SK-N-DZ (cell line): ENCODE measurements around the gene SLC24A4.

Source experiments
- DNase-seq: peaks from one replicate; pipeline ENCODE4 v3.0.0-alpha.2; 2015; ENCODE audit warnings: low spot score

The SLC24A4 gene

DNA sequence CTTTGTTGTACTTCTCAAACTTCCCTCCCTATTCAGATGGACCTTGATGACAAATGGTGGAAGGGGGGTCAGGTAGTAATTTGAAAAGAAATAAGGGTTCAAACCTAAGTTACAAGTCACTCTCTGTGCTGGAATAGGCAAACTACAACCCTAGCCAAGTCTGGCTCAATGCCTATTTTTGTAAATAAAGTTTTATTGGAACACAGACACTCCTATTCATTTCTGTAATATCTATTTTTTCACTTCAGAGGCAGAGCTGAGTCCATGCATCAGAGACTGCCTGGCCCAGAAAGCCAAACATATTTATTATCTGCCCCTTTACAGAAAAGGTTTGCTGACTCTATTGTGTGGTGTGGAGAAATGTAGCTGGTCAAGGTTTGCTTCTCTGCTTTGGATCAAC lies 112.2 kb downstream of the SLC24A4 start:
- DNase-seq: no peak

DNA sequence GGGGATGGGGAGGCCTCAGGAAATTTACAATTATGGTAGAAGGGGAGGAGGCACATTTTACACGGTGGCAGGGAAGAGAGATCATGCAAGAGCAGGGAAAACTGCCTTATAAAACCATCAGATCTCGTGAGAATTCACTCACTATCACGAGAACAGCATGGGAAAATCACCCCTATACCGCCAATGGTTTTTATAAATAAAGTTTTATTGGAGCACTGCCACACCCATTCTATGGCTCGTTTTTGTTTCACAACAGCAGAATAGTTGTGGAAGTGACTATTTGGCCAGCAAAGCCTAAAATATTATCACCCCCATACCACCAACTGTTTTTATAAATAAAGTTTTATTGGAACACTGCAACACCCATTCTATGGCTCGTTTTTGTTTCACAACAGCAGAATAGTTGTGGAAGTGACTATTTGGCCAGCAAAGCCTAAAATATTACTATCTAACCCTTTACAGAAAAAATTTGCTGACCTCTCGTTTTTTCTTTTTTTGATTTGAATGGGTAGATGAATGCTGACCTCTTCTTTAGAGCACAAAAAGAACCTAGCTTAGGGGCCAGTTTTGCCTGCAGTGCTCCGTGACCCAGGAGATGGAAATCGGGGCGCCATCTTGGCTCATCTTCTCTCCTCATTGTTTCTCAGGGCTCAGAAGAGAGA lies 113.3 kb downstream of the SLC24A4 start:
- no peak for DNase-seq

DNA sequence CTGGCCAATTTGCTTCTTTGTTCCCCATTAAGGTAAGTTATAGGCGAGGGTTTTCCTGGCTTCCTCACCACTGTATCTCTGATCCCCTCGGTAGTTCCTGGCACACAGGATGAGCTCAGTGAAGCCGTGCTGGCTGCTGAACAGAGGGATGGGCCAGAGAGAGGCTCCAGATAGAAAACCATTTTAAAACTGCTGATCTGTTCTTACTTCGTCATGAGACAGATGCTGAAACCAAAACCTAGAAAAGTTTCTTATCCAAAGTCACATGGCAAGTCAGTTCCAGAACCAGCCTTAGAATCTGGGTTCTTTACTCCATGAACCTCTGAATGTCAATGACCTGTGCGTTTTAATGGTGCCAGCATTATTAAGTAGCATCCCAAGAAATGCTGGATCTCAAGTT lies 114.3 kb downstream of the SLC24A4 start:
- no peak for DNase-seq

DNA sequence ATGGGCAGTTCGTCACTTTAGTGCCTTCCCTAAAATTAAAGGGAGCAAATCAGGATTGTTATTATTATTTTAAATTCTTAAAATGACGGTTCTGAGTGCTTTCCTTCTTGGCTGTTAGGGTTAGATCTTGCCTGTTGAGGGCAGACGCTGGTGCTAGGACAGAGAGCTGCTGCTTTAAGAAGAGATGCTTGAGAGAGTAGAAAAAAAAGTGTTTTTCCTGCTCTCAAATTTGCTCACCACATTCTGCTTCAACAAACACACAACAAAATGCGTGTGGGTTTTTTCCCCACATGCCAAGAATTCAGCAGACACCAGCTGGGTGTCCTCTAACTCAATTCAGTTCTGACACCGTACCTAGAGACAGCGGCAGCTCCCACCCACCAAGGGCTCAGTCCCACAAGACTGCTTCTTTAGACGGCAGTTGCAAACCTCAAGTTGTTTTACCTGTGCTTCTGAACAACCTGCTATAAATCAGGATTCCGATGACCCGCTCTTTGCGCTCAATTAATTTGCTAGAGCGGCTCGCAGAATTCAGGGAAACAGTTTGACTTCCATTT lies 114.8 kb downstream of the SLC24A4 start:
- no peak for DNase-seq

DNA sequence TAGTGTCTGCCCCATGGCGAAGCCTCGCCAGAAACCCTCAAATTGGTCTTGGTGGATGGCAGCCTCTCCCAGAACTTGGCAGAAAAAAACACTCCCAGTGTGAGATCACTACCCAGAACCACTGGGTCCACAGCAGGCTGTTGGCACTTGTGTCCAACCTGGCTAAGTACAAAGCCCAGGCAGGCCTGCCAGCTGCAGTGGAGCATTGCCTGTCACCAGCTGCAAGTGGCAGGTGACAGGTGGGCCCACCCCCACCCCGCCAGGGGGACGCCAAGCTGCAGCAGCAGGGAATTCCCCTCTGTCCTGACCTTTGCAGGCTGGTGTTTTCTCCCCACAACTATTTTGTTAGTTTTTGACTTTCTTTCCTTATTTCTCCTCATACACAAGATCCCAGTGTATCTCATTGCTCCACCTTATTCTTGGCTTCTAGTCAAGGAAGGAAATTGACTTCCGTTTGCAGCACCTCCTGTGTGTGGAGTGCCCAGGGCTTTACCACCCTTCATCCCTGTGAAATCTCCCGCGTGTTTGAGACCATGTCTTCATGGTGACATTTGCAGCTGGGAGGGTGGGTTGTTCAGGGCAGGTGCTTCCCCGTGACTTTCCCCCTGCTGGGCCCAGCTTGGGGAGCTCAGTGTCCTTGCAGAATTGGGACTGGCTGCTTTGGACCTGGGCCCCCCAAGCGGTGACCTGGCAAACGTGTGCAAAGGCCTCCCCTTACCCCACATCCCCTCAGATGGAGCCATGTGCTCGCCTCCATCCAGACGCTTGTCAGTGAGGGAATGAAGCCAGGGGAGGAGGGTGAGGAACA lies 116.8 kb downstream of the SLC24A4 start:
- no peak for DNase-seq

DNA sequence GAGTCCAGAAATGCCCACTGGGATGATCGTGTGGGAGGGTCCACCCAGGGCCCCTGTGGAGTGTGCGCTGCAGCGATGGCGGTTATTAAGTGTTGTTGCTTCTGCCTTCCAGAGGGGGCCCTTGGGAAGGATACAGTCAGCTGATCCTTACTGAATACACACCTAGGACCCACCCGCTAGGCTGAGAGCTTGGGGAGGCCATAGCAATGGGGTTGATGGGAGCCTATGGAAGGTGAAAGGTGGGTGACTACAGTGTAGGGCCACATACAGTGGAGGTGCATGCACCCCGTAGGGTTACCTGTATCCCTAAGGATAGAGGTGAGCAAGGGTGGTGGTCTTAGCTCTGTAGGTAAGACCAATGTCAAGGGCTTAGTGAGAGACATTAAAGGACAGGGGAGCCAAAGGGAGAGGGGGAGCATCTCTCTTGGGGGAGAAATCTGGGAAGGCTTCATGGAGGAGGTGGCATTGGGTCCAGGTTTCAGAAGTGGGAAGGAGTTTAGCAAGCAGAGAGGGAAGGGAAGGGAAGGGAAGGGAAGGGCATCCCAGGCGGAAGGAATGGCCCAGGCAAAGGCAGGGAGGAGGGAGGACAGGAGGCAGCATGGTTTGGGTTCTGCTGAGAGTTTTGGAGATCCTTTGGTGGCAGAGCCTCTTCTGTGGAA lies 117.5 kb downstream of the SLC24A4 start:
- no peak for DNase-seq

DNA sequence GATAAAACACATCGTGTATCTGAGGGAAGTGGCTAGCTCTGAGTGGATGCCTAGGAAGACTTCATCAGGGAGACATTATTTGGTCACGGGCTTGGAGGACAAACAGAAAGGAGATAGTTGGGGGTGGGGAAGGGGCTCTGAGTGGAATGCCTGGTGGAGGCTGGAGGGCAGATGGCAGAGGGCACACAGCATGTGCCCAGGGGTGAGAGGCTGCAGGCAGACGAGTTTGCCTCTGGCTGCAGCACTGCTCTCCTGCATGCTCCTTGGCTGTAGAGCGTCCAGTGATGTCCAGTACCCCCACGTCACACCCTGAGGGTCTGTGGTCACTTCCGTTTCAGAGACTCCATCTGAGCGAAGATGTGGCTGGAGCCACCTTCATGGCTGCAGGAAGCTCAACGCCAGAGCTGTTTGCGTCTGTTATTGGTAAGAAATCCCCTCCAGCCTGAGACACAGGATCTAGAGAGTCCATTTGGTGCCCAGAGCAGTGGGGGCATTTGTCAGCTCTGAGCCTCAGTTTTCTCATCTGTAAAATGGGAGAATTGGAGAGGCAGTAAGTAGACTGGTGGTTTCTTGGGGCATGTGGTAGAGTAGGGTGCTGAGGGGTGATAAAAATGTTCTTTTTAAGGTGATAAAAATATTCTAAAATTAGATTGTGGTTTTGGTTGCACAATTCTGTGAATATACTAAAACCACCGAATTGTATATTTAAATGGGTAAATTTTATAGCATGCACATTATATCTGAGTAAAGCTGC lies 119.0 kb downstream of the SLC24A4 start:
- no peak for DNase-seq

DNA sequence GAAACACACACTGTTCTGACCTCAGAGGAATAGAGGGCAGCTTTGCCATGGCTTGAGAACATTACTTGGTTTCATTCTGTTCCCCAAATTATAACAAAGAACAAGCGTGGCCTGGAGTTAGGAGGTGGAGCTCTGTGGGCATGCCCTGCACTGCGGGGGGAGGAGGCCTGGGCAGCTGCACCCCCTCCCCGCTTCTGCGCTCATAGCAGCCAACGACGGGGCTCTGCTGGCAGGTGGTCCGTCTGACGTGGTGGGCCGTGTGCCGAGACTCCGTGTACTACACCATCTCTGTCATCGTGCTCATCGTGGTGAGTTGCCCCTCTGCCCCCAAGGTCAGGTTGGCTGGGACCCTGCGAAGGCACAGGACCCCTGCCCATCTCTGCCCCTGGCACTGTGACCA lies 120.2 kb downstream of the SLC24A4 start:
- DNase-seq: no peak

DNA sequence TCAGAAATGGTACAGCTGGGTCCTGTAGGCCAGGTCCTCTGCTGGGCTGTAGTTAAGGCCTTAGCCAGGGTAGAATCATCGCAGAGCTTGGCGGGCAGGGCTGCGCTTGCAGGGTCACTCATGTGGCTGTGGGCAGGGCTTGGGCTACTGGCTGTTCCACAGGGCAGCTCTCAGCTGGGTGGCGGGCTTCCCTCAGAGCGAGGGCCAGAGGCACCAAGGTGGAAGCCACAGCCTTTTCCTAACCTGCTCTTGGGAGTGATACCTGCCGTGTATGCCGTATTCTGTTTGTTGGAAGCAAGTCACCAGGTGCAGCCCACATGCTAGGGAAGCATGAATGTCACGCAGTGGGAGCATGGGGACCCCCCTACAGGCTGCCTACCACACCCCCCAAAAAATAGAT lies 120.8 kb downstream of the SLC24A4 start:
- DNase-seq: no peak

DNA sequence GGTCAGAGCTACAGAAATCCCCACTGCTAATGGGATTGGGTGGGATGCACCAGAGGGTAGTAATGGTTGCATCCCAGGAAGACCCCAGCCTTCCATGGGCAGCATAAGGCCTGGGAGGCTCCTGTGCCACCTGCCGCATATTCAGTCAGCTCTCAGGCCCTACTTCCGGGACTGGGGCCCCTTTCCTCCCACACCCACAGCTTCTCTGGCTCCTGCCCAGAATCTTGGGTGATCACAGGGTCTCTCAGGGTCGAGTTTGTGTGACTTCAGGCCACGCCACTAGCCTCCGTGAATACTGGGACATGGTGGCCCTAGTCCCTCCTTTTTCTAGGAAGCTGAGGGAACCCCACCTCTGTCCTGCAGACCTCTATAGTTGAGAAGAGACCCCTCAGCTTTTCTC lies 123.8 kb downstream of the SLC24A4 start:
- no peak for DNase-seq

DNA sequence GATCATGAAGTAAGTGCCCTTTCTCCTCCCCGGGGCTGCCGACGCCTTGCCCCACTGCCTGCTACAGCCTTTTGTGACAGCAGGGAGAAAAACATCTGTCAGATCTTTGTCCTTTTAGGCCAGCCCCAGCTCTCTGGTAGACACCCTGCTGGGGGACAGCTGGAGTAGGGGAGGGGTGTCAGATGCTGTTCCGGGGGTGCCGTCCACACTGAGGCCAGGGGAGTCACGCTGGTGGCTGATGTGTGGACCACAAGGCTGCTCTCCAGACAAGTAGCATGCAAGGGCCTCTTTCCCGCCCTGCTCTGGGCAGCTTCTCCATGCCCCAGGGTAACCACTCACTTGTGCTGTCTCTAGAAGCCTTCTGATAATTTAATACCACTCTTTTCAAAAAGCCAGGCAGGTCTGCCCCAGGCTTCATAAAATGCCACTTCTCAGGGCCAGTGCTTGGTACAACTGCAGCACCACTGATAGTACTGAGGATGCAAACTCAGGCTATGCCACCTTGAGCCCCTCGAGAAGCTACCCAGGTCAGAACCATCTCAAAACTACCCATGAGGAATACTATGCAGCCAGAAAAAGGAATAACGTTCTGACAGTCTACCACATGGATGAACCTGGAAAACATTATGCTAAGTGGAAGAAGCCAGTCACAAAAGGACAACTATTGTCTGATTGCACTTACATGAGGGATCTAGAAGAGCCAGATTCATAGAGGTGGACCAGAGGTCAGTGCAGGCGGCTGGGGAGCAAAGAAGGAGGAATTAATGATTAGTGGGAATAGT lies 124.6 kb downstream of the SLC24A4 start:
- DNase-seq: no peak

DNA sequence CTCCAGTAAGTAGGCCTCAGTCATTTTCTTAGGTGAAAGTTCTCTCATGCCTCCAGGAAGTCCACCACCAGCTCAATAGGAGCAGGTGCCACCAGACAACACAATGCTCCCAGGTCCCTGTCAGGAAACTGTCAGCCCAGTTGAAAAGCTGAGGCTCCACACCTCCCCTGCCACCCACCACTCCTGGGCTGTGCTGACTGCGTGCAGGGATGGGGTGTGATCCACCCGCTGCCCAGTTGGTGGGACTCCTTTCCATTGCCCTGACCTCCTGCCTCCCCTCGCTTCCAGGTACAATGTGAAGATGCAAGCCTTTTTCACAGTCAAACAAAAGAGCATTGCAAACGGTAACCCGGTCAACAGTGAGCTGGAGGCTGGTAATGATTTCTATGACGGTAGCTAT lies 125.8 kb downstream of the SLC24A4 start:
- DNase-seq: no peak

DNA sequence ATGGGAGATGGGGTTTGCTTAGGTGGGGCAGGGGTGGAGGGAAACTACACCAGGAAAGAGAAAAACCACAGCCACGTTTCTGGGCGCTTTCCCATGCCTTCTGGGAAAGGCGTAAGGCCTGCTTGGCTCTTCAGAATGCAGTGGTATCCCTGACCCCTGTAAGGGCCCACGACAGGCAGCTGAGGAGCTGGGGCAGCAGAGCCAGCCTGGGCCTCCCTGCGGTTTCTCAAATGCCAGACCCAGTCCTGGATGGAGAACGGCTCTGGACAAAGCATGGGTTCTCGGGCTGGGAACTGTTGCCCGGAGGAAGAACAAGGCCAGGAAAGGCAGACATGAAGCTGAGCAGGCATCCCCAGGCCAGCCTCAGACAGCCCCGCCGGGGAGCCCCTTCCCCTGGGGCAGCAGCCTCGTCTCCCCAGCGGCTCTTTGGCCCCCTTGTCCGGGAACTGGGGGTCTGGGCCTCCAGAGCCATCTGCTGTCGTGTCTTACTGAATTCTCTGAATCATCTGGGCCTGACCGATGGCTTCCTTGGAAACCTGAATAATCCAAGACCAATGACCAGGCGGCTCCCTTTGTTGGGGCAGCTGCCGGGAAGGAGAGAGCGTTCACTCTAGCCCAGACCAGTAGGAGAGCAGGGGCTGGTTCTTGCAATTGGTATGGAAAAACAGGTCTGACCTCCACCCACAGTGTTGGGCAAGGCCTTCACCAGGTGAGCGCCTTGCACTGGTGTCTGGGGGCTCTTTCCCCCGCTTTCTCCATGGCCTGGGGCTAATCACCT lies 126.6 kb downstream of the SLC24A4 start:
- DNase-seq: no peak

DNA sequence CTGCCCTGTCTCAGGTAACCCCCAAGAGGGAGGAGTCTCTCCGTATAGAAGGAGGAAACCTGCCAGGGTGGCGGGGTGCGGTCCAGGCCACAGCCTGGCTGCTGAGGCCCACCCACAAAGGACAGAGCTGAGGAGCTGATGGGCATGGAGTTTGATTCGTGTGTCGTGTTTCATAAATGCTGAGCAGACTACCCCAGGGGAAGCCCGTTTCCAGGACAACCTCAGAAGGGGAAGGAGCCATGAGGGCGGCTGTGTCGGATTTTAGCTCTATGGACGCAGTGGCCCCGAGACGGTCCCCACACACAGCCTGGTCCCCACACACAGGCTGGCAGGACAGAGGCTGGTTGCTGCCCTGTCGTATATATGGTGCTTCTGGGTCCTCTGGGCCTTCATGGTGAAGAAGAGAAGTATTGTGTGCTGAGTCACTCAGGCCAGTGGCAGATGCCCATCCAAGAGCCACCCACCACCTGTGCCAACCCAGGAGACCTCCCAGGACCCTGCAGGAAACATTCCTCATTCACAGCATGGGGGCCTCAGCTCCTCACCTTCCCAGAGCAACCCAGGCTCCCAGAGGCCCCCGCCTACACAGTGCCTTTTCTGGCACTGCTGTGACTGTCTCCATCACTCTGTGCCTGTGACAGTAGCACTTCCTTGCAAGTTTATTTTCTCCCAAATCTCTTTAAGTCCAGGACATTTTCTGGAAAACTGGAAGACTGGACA lies 127.5 kb downstream of the SLC24A4 start:
- no peak for DNase-seq

DNA sequence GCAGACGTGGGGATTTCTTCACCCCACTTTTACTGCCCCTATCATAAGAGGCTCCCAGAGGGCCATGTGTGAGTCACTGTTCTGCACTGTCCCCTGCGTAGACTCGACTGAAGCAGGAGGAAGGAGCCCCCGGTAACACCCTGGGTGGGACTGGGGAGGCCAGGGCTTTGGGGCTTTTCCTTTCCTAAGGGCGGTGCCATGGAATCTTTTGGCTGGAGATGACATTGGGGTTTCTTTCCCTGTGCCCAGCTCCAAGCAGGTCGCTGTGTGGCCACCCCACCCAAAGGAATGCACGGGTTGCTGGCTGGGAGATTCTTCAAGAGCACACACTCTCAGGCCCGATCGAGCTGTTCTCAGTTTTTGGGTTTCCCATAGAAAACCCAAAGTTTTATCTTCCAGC lies 128.3 kb downstream of the SLC24A4 start:
- DNase-seq: no peak

DNA sequence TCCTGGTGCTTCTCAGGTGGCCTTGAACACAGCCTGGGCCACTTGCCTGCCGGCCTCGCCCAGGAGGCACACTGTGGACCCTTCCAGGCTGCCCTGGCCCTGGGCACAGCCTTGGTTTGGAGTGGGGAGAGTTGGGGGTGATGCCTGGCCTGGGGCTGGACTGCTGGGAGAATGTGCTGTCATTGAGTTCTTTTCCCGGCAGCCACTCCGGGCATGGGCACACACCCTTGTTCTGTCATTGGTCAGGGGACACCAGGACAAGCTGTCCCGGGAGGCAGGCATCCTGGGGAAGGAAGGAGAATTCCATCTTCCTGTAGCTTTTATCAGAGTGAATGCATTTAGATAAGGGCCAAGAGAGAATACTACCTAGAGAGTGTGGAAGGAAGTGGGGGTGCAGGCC lies 128.8 kb downstream of the SLC24A4 start:
- DNase-seq: no peak

DNA sequence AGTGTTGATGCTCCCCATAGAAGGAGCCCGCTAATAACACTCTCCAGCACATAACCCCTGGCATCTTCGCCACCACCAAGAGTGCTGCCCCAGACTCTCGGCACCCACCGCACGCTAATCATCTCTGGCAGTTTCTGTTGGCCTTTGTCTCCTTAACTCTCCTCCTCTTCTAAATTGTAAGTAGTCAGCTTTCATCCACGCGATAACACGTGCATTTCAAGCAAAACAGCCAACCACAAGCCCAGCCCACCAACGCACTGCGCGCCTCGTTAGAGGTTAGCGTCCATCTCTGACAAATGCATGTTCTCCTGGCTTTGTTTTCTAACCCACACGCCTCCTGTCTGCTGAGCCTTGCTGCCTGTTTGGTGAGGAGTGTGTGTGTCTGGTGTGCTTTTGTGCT lies 129.5 kb downstream of the SLC24A4 start:
- DNase-seq: no peak

DNA sequence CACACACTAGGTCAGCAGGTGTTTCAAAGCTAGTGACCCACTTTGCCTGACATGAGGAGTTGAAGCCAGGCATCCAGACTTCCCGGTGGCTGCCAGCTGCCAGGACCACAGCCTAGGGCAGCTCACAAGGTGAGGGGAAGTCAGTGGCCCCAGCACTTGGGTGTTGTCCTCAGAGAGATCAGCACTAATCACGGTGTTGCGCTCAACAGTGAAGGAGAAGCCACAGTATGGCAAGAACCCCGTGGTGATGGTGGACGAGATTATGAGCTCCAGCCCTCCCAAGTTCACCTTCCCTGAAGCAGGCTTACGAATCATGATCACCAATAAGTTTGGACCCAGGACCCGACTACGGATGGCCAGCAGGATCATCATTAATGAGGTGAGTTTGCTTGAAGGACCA lies 130.7 kb downstream of the SLC24A4 start:
- no peak for DNase-seq

DNA sequence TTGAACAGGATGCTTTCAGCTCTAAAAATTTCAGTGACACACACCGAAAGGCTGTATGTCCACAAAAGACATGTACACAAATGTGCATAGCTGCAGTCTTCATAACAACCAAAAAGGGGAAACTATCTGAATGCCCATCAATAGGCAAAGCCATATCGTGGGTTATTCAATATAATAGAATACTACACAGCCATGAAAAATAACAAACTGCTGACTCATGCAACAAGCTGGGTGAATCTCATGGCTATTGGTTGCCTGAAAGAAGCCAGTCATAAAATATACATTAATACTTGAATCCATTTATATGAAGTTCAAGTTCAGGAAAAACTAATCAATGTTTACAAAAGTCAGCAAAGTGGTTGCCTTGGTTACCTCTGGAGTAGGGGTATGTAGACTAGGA lies 132.3 kb downstream of the SLC24A4 start:
- no peak for DNase-seq
